Mesothelial cell of epicardium (in vitro differentiated cells): ENCODE results near the gene AP1B1. TPM values are rescaled to one million over a fixed set of nuclear protein-coding genes. Genes with fewer than 3 reads are reported as not detected.
"Not testable (repeated sequence)": the region's sequence is repeated elsewhere in the genome, so short reads cannot be mapped to it uniquely, and the experiment has no call there.

ENCODE experiments used
- DNase-seq, 2 experiments: peaks; one replicate each; pipeline ENCODE4 v3.0.0; 2021; ENCODE audit warnings: low spot score in 2 of 2; ENCODE audit not compliant: unreplicated experiment in 2 of 2
- H3K27ac Mint-ChIP-seq: 2 replicates; pipeline ENCODE4 v1.8.0; 2021; ENCODE audit warnings: mixed read lengths
- H3K27me3 Mint-ChIP-seq: 2 replicates; pipeline ENCODE4 v1.8.0; 2021; ENCODE audit warnings: low read depth, mixed read lengths
- H3K36me3 Mint-ChIP-seq: 2 replicates; pipeline ENCODE4 v1.8.0; 2021; ENCODE audit warnings: mixed read lengths
- H3K4me1 Mint-ChIP-seq: 2 replicates; pipeline ENCODE4 v1.8.0; 2021; ENCODE audit warnings: mixed read lengths
- H3K4me3 Mint-ChIP-seq: 2 replicates; pipeline ENCODE4 v1.8.0; 2021; ENCODE audit warnings: mild to moderate bottlenecking, moderate library complexity, mixed read lengths
- H3K9me3 Mint-ChIP-seq: 2 replicates; pipeline ENCODE4 v1.8.0; 2021; ENCODE audit warnings: mixed read lengths
- CTCF ChIP-seq: fragments of 200-600 bp; sonication (generic); IDR thresholded peaks from one replicate; pipeline ENCODE4 v1.5.0; 2021; ENCODE audit warnings: antibody characterized with exemption; ENCODE audit not compliant: unreplicated experiment
- total RNA-seq: library from RNA; stranded (reverse); gene quantifications from 3 replicates; pipeline ENCODE4 v1.2.1, GENCODE V29; 2021

AP1B1 gene
- total RNA-seq, 1 donor from 2014 or later, result 43.9 TPM

- no peak for TF ChIP-seq CTCF
- Mint-ChIP-seq H3K36me3 (no peaks in the 10 kb centered on the region), H3K27me3 (peaks cover 27% of the 10 kb centered on the region)
These were observed 38.9 kb upstream of the AP1B1 start for GRCh38 chr22:29427176-29427760.

DNA sequence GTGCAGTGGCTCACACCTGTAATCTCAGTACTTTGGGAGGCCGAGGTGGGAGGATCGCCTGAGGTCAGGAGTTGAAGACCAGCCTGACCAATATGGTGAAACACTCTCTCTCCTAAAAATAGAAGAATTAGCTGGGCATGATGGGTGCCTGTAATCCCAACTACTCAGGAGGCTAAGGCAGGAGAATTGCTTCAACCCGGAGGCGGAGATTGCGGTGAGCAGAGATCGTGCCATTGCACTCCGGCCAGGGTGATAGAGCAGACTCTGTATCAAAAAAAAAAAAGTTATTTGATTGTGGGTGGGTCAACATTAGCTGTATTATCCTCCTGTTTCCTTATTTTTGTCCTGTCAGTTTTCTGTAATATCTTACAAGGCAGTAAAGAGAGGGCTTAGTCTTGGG lies 38.1 kb upstream of the AP1B1 start:
- H3K27me3 Mint-ChIP-seq, result peaks cover 22% of the 10 kb centered on the region
- DNase-seq, result no peak
- H3K4me1 Mint-ChIP-seq, result peaks cover 8% of the 10 kb centered on the region
- no peak for TF ChIP-seq CTCF
- no peak overlapping the region for H3K4me3 Mint-ChIP-seq
- H3K27ac Mint-ChIP-seq, result no peak overlapping the region
- no peaks in the 10 kb centered on the region for H3K9me3 Mint-ChIP-seq
- H3K36me3 Mint-ChIP-seq, result no peaks in the 10 kb centered on the region

More at GRCh38 chr22:29427176-29427760, 38.9 kb upstream of the AP1B1 start:
- Mint-ChIP-seq H3K9me3 (no peaks in the 10 kb centered on the region), H3K4me3 (no peak overlapping the region), H3K4me1 (peaks cover 12% of the 10 kb centered on the region), H3K27ac (no peak overlapping the region)
- no peak for DNase-seq

- H3K36me3 Mint-ChIP-seq, H3K9me3 Mint-ChIP-seq, H3K27ac Mint-ChIP-seq, H3K4me1 Mint-ChIP-seq, H3K4me3 Mint-ChIP-seq, DNase-seq: not testable (repeated sequence)
- H3K27me3 Mint-ChIP-seq, result peaks cover 24% of the 10 kb centered on the region
These were observed 30.3 kb upstream of the AP1B1 start for GRCh38 chr22:29418704-29419103.

- H3K4me3 Mint-ChIP-seq, H3K4me1 Mint-ChIP-seq, H3K27ac Mint-ChIP-seq, DNase-seq, H3K36me3 Mint-ChIP-seq, H3K9me3 Mint-ChIP-seq: not testable (repeated sequence)
- peaks cover 28% of the 10 kb centered on the region for H3K27me3 Mint-ChIP-seq
These were observed 26.7 kb upstream of the AP1B1 start for GRCh38 chr22:29414951-29415591.

DNA sequence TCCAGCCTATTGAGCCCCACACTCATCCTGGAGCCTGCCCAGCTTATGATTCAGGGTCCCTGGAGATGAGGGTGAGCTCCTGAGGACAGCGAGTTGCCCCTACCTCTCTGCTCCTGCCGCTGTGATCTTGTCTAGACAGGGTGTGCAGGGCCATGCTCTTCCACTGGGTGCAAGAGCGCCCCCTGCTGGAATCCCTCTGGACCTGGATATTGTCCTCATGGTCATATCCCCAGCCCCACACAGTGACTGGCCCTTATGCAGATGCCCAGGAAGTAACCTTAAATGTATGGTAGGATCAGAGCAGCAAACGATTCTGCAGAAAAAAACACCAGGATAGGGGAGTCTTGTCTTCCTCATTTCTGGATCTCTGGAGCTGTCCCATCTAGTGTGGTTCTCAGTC lies 24.4 kb upstream of the AP1B1 start:
- peak; percentile 20 for TF ChIP-seq CTCF
- not testable (repeated sequence) for DNase-seq, H3K27ac Mint-ChIP-seq, H3K36me3 Mint-ChIP-seq, H3K4me1 Mint-ChIP-seq, H3K9me3 Mint-ChIP-seq, H3K4me3 Mint-ChIP-seq
- peaks cover 31% of the 10 kb centered on the region for H3K27me3 Mint-ChIP-seq

- not testable (repeated sequence) for H3K36me3 Mint-ChIP-seq, DNase-seq, H3K27ac Mint-ChIP-seq, H3K4me1 Mint-ChIP-seq, H3K4me3 Mint-ChIP-seq, H3K9me3 Mint-ChIP-seq
- H3K27me3 Mint-ChIP-seq, result peaks cover 27% of the 10 kb centered on the region
These were observed 23.3 kb upstream of the AP1B1 start for GRCh38 chr22:29411569-29412211.

GRCh38 chr22:29408940-29409339 lies 20.6 kb upstream of the AP1B1 start:
- H3K9me3 Mint-ChIP-seq, result no peaks in the 10 kb centered on the region
- H3K36me3 Mint-ChIP-seq, result no peaks in the 10 kb centered on the region
- peaks cover 23% of the 10 kb centered on the region for H3K27me3 Mint-ChIP-seq
- no peak for TF ChIP-seq CTCF
- H3K4me3 Mint-ChIP-seq, result no peak overlapping the region
- H3K4me1 Mint-ChIP-seq, result no peaks in the 10 kb centered on the region
- no peak for DNase-seq
- H3K27ac Mint-ChIP-seq, result no peak overlapping the region

GRCh38 chr22:29401538-29401937 lies 13.2 kb upstream of the AP1B1 start:
- H3K4me1 Mint-ChIP-seq, DNase-seq, H3K36me3 Mint-ChIP-seq: not testable (repeated sequence)

More at GRCh38 chr22:29401538-29401937, 13.2 kb upstream of the AP1B1 start:
- H3K27me3 Mint-ChIP-seq, result peaks cover 24% of the 10 kb centered on the region
- H3K9me3 Mint-ChIP-seq, H3K4me3 Mint-ChIP-seq, H3K27ac Mint-ChIP-seq: not testable (repeated sequence)
